GM12878 (cell line): Measurements from ENCODE around the gene SMCP. TPM values are rescaled to one million over a fixed set of nuclear protein-coding genes. Genes with fewer than 3 reads are reported as not detected.

Experiments used
- ATAC-seq: fragments of 200-7000 bp; cut with Tn5 transposase; 3 replicates; pipeline ENCODE4 v1.9.1; 2020; ENCODE audit warnings: mild to moderate bottlenecking, moderate library complexity
- BruUV-seq: library from RNA; stranded (reverse); fragments of 400-500 nt; replicated peaks from 2 replicates; lab custom pipeline; 2021; lab: Mats Ljungman, UMichigan
- CTCF ChIA-PET: fragments of 300-600 bp; sonication (Branson Sonifier 250); formaldehyde crosslinking; extraction: SDS; loops from one replicate; lab custom pipeline; 2021; ENCODE audit warnings: inconsistent platforms; lab: Yijun Ruan, JAX
- POLR2A ChIA-PET: fragments of 350-600 bp; formaldehyde crosslinking; extraction: SDS; loops from one replicate; lab custom pipeline; 2021; ENCODE audit warnings: inconsistent platforms; lab: Charles Lee
- RAD21 ChIA-PET: fragments of 300-600 bp; sonication (Branson Sonifier 250); formaldehyde crosslinking; loops from one replicate; lab custom pipeline; 2023; ENCODE audit warnings: antibody characterized with exemption; ENCODE audit not compliant: unreplicated experiment; lab: Charles Lee
- SMC1A ChIA-PET: fragments of 300-600 bp; sonication (Branson Sonifier 250); formaldehyde crosslinking; loops from one replicate; lab custom pipeline; 2023; ENCODE audit not compliant: unreplicated experiment, uncharacterized antibody; lab: Charles Lee
- DNase-seq: peaks from one replicate; pipeline ENCODE4 v3.0.0-alpha.2; 2011; ENCODE audit warnings: low read depth, low spot score
- FAIRE-seq: peaks from 3 replicates; lab custom pipeline; 2011; peaks lifted over from hg19 to GRCh38; lab: Jason Lieb, UNC
- H2AFZ ChIP-seq: 2 replicates; pipeline ENCODE4 v1.6.0; 2011; ENCODE audit warnings: low read depth, low read length, control low read depth; ENCODE audit not compliant: control insufficient read depth
- H3K27ac ChIP-seq: 2 replicates; pipeline ENCODE4 v1.5.1; 2011; ENCODE audit warnings: control low read depth; ENCODE audit not compliant: control insufficient read depth, insufficient read depth
- H3K27me3 ChIP-seq, 2 experiments: replicated peaks in 1 of 2; 2 replicates each; pipeline versions ENCODE4 v1.6.0 to v1.6.1; 2011; ENCODE audit warnings: low read length in 1 of 2; ENCODE audit not compliant: control insufficient read depth in 2 of 2, insufficient read depth in 2 of 2
- H3K36me3 ChIP-seq, 2 experiments: 2 replicates each; pipeline ENCODE4 v1.5.1; 2011; ENCODE audit warnings: low read length in 1 of 2; ENCODE audit not compliant: control insufficient read depth in 2 of 2, insufficient read depth in 2 of 2
- H3K4me1 ChIP-seq: 2 replicates; pipeline ENCODE4 v1.6.1; 2011; ENCODE audit warnings: mild to moderate bottlenecking, low read length, moderate library complexity, mixed read lengths; ENCODE audit not compliant: control insufficient read depth, insufficient read depth
- H3K4me2 ChIP-seq: 2 replicates; pipeline ENCODE4 v1.6.0; 2011; ENCODE audit warnings: control low read depth; ENCODE audit not compliant: control insufficient read depth, insufficient read depth
- H3K4me3 ChIP-seq: fragments of 200-600 bp; sonication (generic); 2 replicates; pipeline ENCODE4 v1.5.1; 2016
- H3K79me2 ChIP-seq: 2 replicates; pipeline ENCODE4 v1.6.0; 2011; ENCODE audit warnings: low read length; ENCODE audit not compliant: control insufficient read depth, insufficient read depth
- H3K9ac ChIP-seq: 2 replicates; pipeline ENCODE4 v1.8.0; 2011; ENCODE audit warnings: low read length, control low read depth, mixed read lengths; ENCODE audit not compliant: control insufficient read depth, insufficient read depth
- H3K9me3 ChIP-seq: replicated peaks from 3 replicates; pipeline ENCODE4 v1.5.1; 2011; ENCODE audit warnings: mild to moderate bottlenecking, low read length; ENCODE audit not compliant: control insufficient read depth, insufficient read depth
- H4K20me1 ChIP-seq: 2 replicates; pipeline ENCODE4 v1.6.0; 2011; ENCODE audit not compliant: control insufficient read depth, insufficient read depth
- CBX3 ChIP-seq: fragments of 200-600 bp; sonication (generic); IDR thresholded peaks from 2 replicates; pipeline ENCODE4 v1.6.1; 2016; ENCODE audit warnings: low read depth, borderline replicate concordance
- EP300 ChIP-seq, 2 experiments: fragments of 150-350 bp in 1 of 2; IDR thresholded peaks; 2 replicates each; pipeline ENCODE4 v1.6.1; 2011 to 2012; ENCODE audit warnings: low read depth in 2 of 2, low read length in 2 of 2, borderline replicate concordance in 1 of 2, improper control_type of control experiment in 1 of 2, inconsistent platforms in 1 of 2; ENCODE audit not compliant: control insufficient read depth in 1 of 2
- GABPA ChIP-seq: IDR thresholded peaks from 2 replicates; pipeline ENCODE4 v1.6.1; 2014; ENCODE audit warnings: antibody characterized with exemption, low read depth, mild to moderate bottlenecking, inconsistent platforms
- KDM1A ChIP-seq: fragments of 200-600 bp; sonication (generic); IDR thresholded peaks from 2 replicates; pipeline ENCODE4 v1.6.1; 2016; ENCODE audit warnings: borderline replicate concordance
- MTA2 ChIP-seq: fragments of 450-650 bp; IDR thresholded peaks from 2 replicates; pipeline ENCODE4 v1.6.1; 2016; ENCODE audit warnings: low read depth, mild to moderate bottlenecking, moderate library complexity
- TCF3 ChIP-seq: IDR thresholded peaks from 2 replicates; pipeline ENCODE4 v1.6.1; 2012; ENCODE audit warnings: low read depth, mild to moderate bottlenecking, low read length, borderline replicate concordance; ENCODE audit not compliant: insufficient read depth
- TCF7 ChIP-seq: IDR thresholded peaks from 2 replicates; pipeline ENCODE4 v1.6.1; 2014; ENCODE audit warnings: antibody characterized with exemption, borderline replicate concordance
- USF1 ChIP-seq: IDR thresholded peaks from 2 replicates; pipeline ENCODE4 v1.6.1; 2011; ENCODE audit warnings: borderline replicate concordance, low read depth, mild to moderate bottlenecking, moderate library complexity, mixed read lengths, low read length; ENCODE audit not compliant: insufficient read depth; ENCODE audit errors: extremely low read length
- ZBTB40 ChIP-seq: fragments of 450-650 bp; IDR thresholded peaks from 2 replicates; pipeline ENCODE4 v1.6.1; 2016; ENCODE audit warnings: mild to moderate bottlenecking, moderate library complexity, borderline replicate concordance
- ZSCAN29 ChIP-seq: fragments of 450-650 bp; IDR thresholded peaks from 2 replicates; pipeline ENCODE4 v1.6.1; 2017; ENCODE audit warnings: mild to moderate bottlenecking, moderate library complexity
- in situ Hi-C: fragments of 300-500 bp; cut with MboI; formaldehyde crosslinking; loops from 9 replicates; pipeline ENCODE4 v1.14.3; 2018; ENCODE audit warnings: mixed read lengths
- intact Hi-C: fragments of 100-400 bp; cut with micrococcal nuclease; formaldehyde crosslinking; loops from one replicate; pipeline ENCODE4 v1.14.2; 2022; ENCODE audit not compliant: unreplicated experiment
- polyA plus RNA-seq, 11 experiments: library from polyadenylated mRNA; depleted of rRNA in 4 of 11; unstranded in 6 of 11; stranded (reverse) in 5 of 11; fragments of >200 nt; fragmentation: Nextera tagmentation in 4 of 11; fragmentation: Illumina TruSeq in 1 of 11; extraction: Ambion mirVana in 4 of 11; extraction: Trizol in 1 of 11; gene quantifications; 1 replicate in 1 of 11; 2 replicates in 10 of 11; pipeline versions ENCODE4 v1.2.1 to v1.2.3, GENCODE V29; 2011 to 2016; ENCODE audit warnings: inconsistent platforms in 2 of 11, missing spikeins in 2 of 11, low read depth in 1 of 11
- total RNA-seq, 4 experiments: library from RNA; depleted of rRNA in 3 of 4; stranded (reverse); fragments of >200 nt in 3 of 4; fragmentation: Illumina TruSeq in 1 of 4; extraction: Trizol in 1 of 4; gene quantifications; 2 replicates each; pipeline versions ENCODE4 v1.2.1 to v1.2.3, GENCODE V29; 2013 to 2021
- TF ChIP-seq, protein P1 (sequence below): IDR thresholded peaks from 2 replicates; pipeline ENCODE4 v1.6.1; 2011; ENCODE audit warnings: borderline replicate concordance, low read depth, mild to moderate bottlenecking, moderate library complexity, low read length; ENCODE audit not compliant: insufficient read depth, poor library complexity, severe bottlenecking

Gene SMCP
- total and polyA plus RNA-seq, 10 of the 15 experiments (the other 5 are each of a cell fraction or from before 2014, with no cell fraction given): 0.16 to 0.69 (median 0.27) TPM; not detected in 7

DNA sequence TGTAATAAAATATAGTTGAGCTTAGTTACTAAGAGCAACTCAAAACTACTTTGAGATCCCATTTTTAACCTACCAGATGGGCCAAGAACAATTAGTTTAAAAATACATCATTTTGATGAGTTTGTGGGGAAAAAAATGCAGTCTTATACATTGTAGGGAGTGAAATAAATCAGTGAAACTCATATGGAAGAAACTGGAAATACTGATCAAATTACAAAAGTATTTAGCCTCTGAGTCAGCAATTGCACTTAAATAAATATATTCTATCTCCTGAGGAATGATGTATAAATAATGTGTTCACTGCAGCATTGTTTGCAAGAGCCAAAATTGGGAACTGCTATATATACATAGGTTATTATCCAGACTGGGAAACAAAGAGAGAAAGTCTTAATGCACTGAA lies 4.6 kb upstream of the SMCP start:
- POLR2A ChIA-PET: interaction anchor here (0.7 kb wide), 1 partner anchor 88 kb away, joined by 3 read pairs; no protein-coding TSS in a partner anchor
- H3K36me3 ChIP-seq: no peaks in the 10 kb centered on the region
- no peak overlapping the region for H2AFZ ChIP-seq
- no peaks in the 10 kb centered on the region for H4K20me1 ChIP-seq
- H3K4me3 ChIP-seq: no peak overlapping the region
- H3K9ac ChIP-seq: no peak overlapping the region
- in situ Hi-C loops: loop anchor here (5.0 to 10.0 kb wide), 3 partner anchors 54 to 354 kb away; no protein-coding TSS in a partner anchor
- H3K27me3 ChIP-seq: no peaks in the 10 kb centered on the region
- RAD21 ChIA-PET: interaction anchor here (1.5 to 5.4 kb wide), 2 partner anchors 53 to 319 kb away, joined by 10 to 60 read pairs; no protein-coding TSS in a partner anchor
- ATAC-seq: no peak
- no peak overlapping the region for H3K27ac ChIP-seq
- peaks cover 19% of the 10 kb centered on the region for H3K4me1 ChIP-seq
- TF ChIP-seq USF1 (no peak), KDM1A (no peak), GABPA (no peak), ZSCAN29 (no peak), TCF3 (no peak), EP300 (IDR thresholded peaks at IDR 0.05; ENCODE audit: borderline replicate concordance in 1 of 2, control insufficient read depth in 1 of 2, low read depth in 2 of 2, low read length in 2 of 2) (no peak), CBX3 (no peak), TCF7 (no peak), MTA2 (no peak), ZBTB40 (no peak)
- TF ChIP-seq, protein P1, sequence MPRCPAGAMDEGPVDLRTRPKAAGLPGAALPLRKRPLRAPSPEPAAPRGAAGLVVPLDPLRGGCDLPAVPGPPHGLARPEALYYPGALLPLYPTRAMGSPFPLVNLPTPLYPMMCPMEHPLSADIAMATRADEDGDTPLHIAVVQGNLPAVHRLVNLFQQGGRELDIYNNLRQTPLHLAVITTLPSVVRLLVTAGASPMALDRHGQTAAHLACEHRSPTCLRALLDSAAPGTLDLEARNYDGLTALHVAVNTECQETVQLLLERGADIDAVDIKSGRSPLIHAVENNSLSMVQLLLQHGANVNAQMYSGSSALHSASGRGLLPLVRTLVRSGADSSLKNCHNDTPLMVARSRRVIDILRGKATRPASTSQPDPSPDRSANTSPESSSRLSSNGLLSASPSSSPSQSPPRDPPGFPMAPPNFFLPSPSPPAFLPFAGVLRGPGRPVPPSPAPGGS: no peak
- BruUV-seq: no TSS peak
- intact Hi-C loops: loop anchor here (10.0 kb wide), 1 partner anchor 161 kb away; the partner anchor contains the start of gene SPRR1B
- no peak for DNase-seq
- FAIRE-seq: no peak
- no peaks in the 10 kb centered on the region for H3K9me3 ChIP-seq
- SMC1A ChIA-PET: interaction anchor here (1.1 to 6.0 kb wide), 4 partner anchors 10 to 319 kb away, joined by 3 to 49 read pairs (median 4); no protein-coding TSS in a partner anchor
- no peak overlapping the region for H3K4me2 ChIP-seq
- no peaks in the 10 kb centered on the region for H3K79me2 ChIP-seq
- CTCF ChIA-PET: interaction anchor here (1.1 to 7.4 kb wide), 5 partner anchors 53 to 355 kb away, joined by 5 to 106 read pairs (median 49); no protein-coding TSS in a partner anchor
